T47D (cell line): ENCODE measurements around the gene IVNS1ABP.

ENCODE experiments used
- DNase-seq, 2 experiments: peaks; one replicate each; pipeline versions ENCODE4 v3.0.0 to v3.0.0-alpha.2; 2011 to 2012; ENCODE audit warnings: low read depth in 1 of 2, low spot score in 1 of 2
- JUND ChIP-seq: IDR thresholded peaks from 2 replicates; pipeline ENCODE4 v1.6.1; 2012; ENCODE audit warnings: low read depth
- in situ Hi-C: cut with HindIII; loops from 2 replicates; pipeline ENCODE4 v1.10.0; 2016; ENCODE audit warnings: low sequenced_read_pairs, low pct_unique_long_range_greater_than_20kb

Gene IVNS1ABP

GRCh38 chr1:185297982-185298381, 19.1 kb downstream of the IVNS1ABP start:
- no peak for TF ChIP-seq JUND
- in situ Hi-C loops = no loop called here
- no peak for DNase-seq

GRCh38 chr1:185295091-185295490, 22.0 kb downstream of the IVNS1ABP start:
- no peak for DNase-seq
- in situ Hi-C loops = no loop called here
- TF ChIP-seq JUND = no peak

GRCh38 chr1:185293967-185294542, 23.0 kb downstream of the IVNS1ABP start:
- no peak for TF ChIP-seq JUND
- in situ Hi-C loops = no loop called here
- no peak for DNase-seq

- no peak for TF ChIP-seq JUND
- no peak for DNase-seq
- in situ Hi-C loops = no loop called here
These were observed 24.8 kb downstream of the IVNS1ABP start for GRCh38 chr1:185292237-185292636.

GRCh38 chr1:185291652-185292051, 25.4 kb downstream of the IVNS1ABP start:
- no peak for TF ChIP-seq JUND
- no peak for DNase-seq
- in situ Hi-C loops = no loop called here

GRCh38 chr1:185291159-185291558, 25.9 kb downstream of the IVNS1ABP start:
- TF ChIP-seq JUND = no peak
- in situ Hi-C loops = no loop called here
- no peak for DNase-seq

- no peak for TF ChIP-seq JUND
- in situ Hi-C loops = no loop called here
- no peak for DNase-seq
These were observed 27.2 kb downstream of the IVNS1ABP start for GRCh38 chr1:185289880-185290279.

- in situ Hi-C loops = no loop called here
- DNase-seq = no peak
- no peak for TF ChIP-seq JUND
These were observed 28.6 kb downstream of the IVNS1ABP start for GRCh38 chr1:185288435-185288834.

GRCh38 chr1:185287451-185287850, 29.6 kb downstream of the IVNS1ABP start:
- TF ChIP-seq JUND = no peak
- in situ Hi-C loops = no loop called here
- DNase-seq = no peak

- DNase-seq = no peak
- in situ Hi-C loops = no loop called here
- TF ChIP-seq JUND = no peak
These were observed 32.3 kb downstream of the IVNS1ABP start for GRCh38 chr1:185284533-185285276.

- in situ Hi-C loops = no loop called here
- no peak for TF ChIP-seq JUND
- no peak for DNase-seq
These were observed 32.9 kb downstream of the IVNS1ABP start for GRCh38 chr1:185284116-185284515.

- DNase-seq = no peak
- no peak for TF ChIP-seq JUND
- in situ Hi-C loops = no loop called here
These were observed 35.8 kb downstream of the IVNS1ABP start for GRCh38 chr1:185281245-185281644.

GRCh38 chr1:185280589-185280988, 36.5 kb downstream of the IVNS1ABP start:
- in situ Hi-C loops = no loop called here
- DNase-seq = no peak
- no peak for TF ChIP-seq JUND

- DNase-seq = no peak
- no peak for TF ChIP-seq JUND
- in situ Hi-C loops = no loop called here
These were observed 37.5 kb downstream of the IVNS1ABP start for GRCh38 chr1:185279571-185279970.
